SK-N-SH treated with all-trans-retinoic acid at 6 μM for 48 hours (cell line): ENCODE data around the gene COX19.

Source experiments
- ARNTL ChIP-seq: fragments of 450-650 bp; formaldehyde crosslinking; IDR thresholded peaks from 2 replicates; pipeline ENCODE4 v1.5.0; 2020; ENCODE audit warnings: low read depth, mild to moderate bottlenecking, moderate library complexity, borderline replicate concordance
- BACH2 ChIP-seq: fragments of 250-450 bp; sonication (Bioruptor Pico); IDR thresholded peaks from 2 replicates; pipeline ENCODE4 v1.9.0; 2021; ENCODE audit warnings: mild to moderate bottlenecking, borderline replicate concordance
- CSDC2 ChIP-seq: fragments of 250-450 bp; sonication (Bioruptor Pico); IDR thresholded peaks from 2 replicates; pipeline ENCODE4 v1.5.0; 2020; ENCODE audit warnings: mild to moderate bottlenecking, moderate library complexity
- ESRRG ChIP-seq: fragments of 250-450 bp; sonication (Bioruptor Pico); IDR thresholded peaks from 2 replicates; pipeline ENCODE4 v1.6.1; 2021; ENCODE audit warnings: mild to moderate bottlenecking
- GLIS3 ChIP-seq: fragments of 250-450 bp; sonication (Bioruptor Pico); IDR thresholded peaks from 2 replicates; pipeline ENCODE4 v1.5.0; 2020; ENCODE audit warnings: mild to moderate bottlenecking, moderate library complexity
- ISL1 ChIP-seq: fragments of 250-450 bp; sonication (Bioruptor Pico); IDR thresholded peaks from 2 replicates; pipeline ENCODE4 v2.1.2; 2022; ENCODE audit warnings: mild to moderate bottlenecking, moderate library complexity
- OSR1 ChIP-seq: fragments of 250-450 bp; sonication (Bioruptor Pico); IDR thresholded peaks from 2 replicates; pipeline ENCODE4 v1.8.0; 2022; ENCODE audit warnings: moderate library complexity, mild to moderate bottlenecking, inconsistent platforms
- SNAI2 ChIP-seq: fragments of 250-450 bp; sonication (Bioruptor Pico); IDR thresholded peaks from 2 replicates; pipeline ENCODE4 v1.5.0; 2020; ENCODE audit warnings: mild to moderate bottlenecking, moderate library complexity
- ZFP3 ChIP-seq: fragments of 250-450 bp; sonication (Bioruptor Pico); IDR thresholded peaks from 2 replicates; pipeline ENCODE4 v1.5.0; 2020; ENCODE audit warnings: mild to moderate bottlenecking, moderate library complexity
- ZNF70 ChIP-seq: fragments of 450-650 bp; formaldehyde crosslinking; IDR thresholded peaks from 2 replicates; pipeline ENCODE4 v1.5.0; 2020; ENCODE audit warnings: mild to moderate bottlenecking, moderate library complexity
- ZNF8 ChIP-seq: fragments of 450-650 bp; formaldehyde crosslinking; IDR thresholded peaks from 2 replicates; pipeline ENCODE4 v1.5.0; 2020; ENCODE audit warnings: mild to moderate bottlenecking, moderate library complexity
- TF ChIP-seq, protein P1 (sequence below): fragments of 250-450 bp; sonication (Bioruptor Pico); IDR thresholded peaks from 2 replicates; pipeline ENCODE4 v1.5.1; 2021; ENCODE audit warnings: mild to moderate bottlenecking, moderate library complexity

DNA sequence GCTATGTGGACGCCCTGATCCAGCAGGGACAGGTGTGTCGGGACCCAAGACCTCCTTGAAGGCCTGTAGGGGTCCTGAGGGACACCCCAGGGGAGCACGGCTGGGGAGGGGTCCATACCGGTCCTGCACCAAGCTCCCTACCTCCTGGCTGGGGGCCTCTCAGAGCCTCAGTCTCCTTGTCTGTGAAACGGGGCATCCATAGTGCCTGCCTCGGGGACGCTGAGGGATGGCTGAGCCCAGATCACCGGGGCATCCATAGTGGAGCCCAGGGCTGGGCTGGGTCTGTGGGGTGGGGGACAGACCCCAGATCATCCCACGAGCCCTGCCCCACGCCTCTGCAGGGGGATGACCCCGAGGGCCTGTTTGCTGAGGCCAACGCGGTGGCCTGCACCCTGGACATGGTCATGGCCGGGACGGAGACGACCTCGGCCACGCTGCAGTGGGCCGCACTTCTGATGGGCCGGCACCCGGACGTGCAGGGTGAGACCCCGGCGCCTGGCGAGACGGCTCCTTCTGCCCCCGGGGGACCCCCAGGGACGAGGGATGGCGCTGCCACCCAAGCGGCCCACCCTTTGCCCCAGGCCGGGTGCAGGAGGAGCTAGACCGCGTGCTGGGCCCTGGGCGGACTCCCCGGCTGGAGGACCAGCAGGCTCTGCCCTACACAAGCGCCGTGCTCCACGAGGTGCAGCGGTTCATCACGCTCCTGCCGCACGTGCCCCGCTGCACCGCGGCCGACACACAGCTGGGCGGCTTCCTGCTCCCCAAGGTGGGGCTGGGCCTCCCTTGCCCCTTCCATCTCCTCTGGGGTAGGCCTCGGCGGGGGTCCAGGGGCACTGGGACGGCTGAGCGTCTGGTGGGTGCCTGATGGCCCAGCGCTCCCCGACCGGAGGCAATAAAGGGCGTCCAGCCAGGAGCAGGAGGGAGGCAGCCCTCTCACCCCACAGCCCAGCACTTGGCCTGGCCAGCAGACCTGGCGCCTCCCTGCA lies 11.7 kb upstream of the COX19 start:
- TF ChIP-seq CSDC2 (CRISPR knock-in tag) (no peak), ZNF70 (CRISPR knock-in tag) (no peak), ZNF8 (CRISPR knock-in tag) (no peak), ISL1 (CRISPR knock-in tag) (no peak), SNAI2 (CRISPR knock-in tag) (no peak), OSR1 (CRISPR knock-in tag) (no peak), ZFP3 (CRISPR knock-in tag) (no peak), GLIS3 (CRISPR knock-in tag) (no peak), ARNTL (CRISPR knock-in tag) (no peak), ESRRG (CRISPR knock-in tag) (no peak), BACH2 (CRISPR knock-in tag) (no peak)
- TF ChIP-seq, protein P1, sequence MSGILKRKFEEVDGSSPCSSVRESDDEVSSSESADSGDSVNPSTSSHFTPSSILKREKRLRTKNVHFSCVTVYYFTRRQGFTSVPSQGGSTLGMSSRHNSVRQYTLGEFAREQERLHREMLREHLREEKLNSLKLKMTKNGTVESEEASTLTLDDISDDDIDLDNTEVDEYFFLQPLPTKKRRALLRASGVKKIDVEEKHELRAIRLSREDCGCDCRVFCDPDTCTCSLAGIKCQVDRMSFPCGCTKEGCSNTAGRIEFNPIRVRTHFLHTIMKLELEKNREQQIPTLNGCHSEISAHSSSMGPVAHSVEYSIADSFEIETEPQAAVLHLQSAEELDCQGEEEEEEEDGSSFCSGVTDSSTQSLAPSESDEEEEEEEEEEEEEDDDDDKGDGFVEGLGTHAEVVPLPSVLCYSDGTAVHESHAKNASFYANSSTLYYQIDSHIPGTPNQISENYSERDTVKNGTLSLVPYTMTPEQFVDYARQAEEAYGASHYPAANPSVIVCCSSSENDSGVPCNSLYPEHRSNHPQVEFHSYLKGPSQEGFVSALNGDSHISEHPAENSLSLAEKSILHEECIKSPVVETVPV, result no peak
